Measurements from ENCODE around the gene VWA5A. TPM values are rescaled to one million over a fixed set of nuclear protein-coding genes. Genes with fewer than 3 reads are reported as not detected.

VWA5A gene
- total RNA-seq = 1 to 10 TPM; 2.6 to 6.9 TPM

- TF ChIP-seq CTCF (IDR thresholded peaks at IDR 0.05) = no peak
- Histone ChIP-seq H3K9me3 (no peaks in the 10 kb centered on the region), H3K4me3 (peak within 1 kb of the TSS; percentile 54 to 56), H3K4me1 (peaks cover 2 to 15% of the 10 kb centered on the region in 2 donors), H3K36me3 (peaks cover 25% of the 10 kb centered on the region), H3K27me3 (no peaks in the 10 kb centered on the region), H3K27ac (peak within 1 kb of the TSS; percentile 2 to 12)
- peak; percentile 85 for DNase-seq (ENCODE audit: low spot score)
Measured at GRCh38 chr11:124114942-124115781, at the start of gene VWA5A. Gene VWA5A (plus strand): TSS chr11:124115450. CDS start chr11:124117512, 2,062 bp downstream.

GRCh38 chr11:124068601-124069110, 46.6 kb upstream of the VWA5A start:
- Histone ChIP-seq H3K4me3 (no peak overlapping the region), H3K9me3 (no peaks in the 10 kb centered on the region), H3K36me3 (no peaks in the 10 kb centered on the region), H3K27ac (no peak overlapping the region), H3K4me1 (peaks cover 0 to 8% of the 10 kb centered on the region in 2 donors), H3K27me3 (no peaks in the 10 kb centered on the region)
- DNase-seq (ENCODE audit: low spot score) = no peak
- no peak for TF ChIP-seq CTCF (IDR thresholded peaks at IDR 0.05)

- Histone ChIP-seq H3K4me3 (peak overlapping the region in 1 of 2 donors; percentile 18), H3K36me3 (no peaks in the 10 kb centered on the region), H3K9me3 (no peaks in the 10 kb centered on the region), H3K27me3 (no peaks in the 10 kb centered on the region), H3K27ac (no peak overlapping the region), H3K4me1 (peaks cover 0 to 8% of the 10 kb centered on the region in 2 donors)
- peak in 1 of 2 donors; percentile 55 for TF ChIP-seq CTCF (IDR thresholded peaks at IDR 0.05)
- DNase-seq (ENCODE audit: low spot score) = no peak
Measured at GRCh38 chr11:124069429-124070401, 45.5 kb upstream of the VWA5A start.

- no peaks in the 10 kb centered on the region for H3K9me3 ChIP-seq
- H3K27me3 ChIP-seq = no peaks in the 10 kb centered on the region
- no peak overlapping the region for H3K27ac ChIP-seq
- H3K4me1 ChIP-seq = peaks cover 0 to 12% of the 10 kb centered on the region in 2 donors
- DNase-seq (ENCODE audit: low spot score) = peak; percentile 81
- H3K4me3 ChIP-seq = no peak overlapping the region
- no peaks in the 10 kb centered on the region for H3K36me3 ChIP-seq
- TF ChIP-seq CTCF (IDR thresholded peaks at IDR 0.05) = peak; percentile 44 to 82
Measured at GRCh38 chr11:124070915-124071622, 44.2 kb upstream of the VWA5A start.

- DNase-seq (ENCODE audit: low spot score) = no peak
- H3K27me3 ChIP-seq = no peaks in the 10 kb centered on the region
Measured at GRCh38 chr11:124071623-124071948, 43.7 kb upstream of the VWA5A start.

More at GRCh38 chr11:124071623-124071948, 43.7 kb upstream of the VWA5A start:
- peaks cover 0 to 16% of the 10 kb centered on the region in 2 donors for H3K4me1 ChIP-seq
- no peak for TF ChIP-seq CTCF (IDR thresholded peaks at IDR 0.05)
- no peak overlapping the region for H3K4me3 ChIP-seq
- H3K27ac ChIP-seq = no peak overlapping the region
- no peaks in the 10 kb centered on the region for H3K9me3 ChIP-seq
- no peaks in the 10 kb centered on the region for H3K36me3 ChIP-seq

Data from right atrium auricular region (tissue), 2 donors.